Measurements from ENCODE around the gene PHPT1. TPM values are rescaled to one million over a fixed set of nuclear protein-coding genes. Genes with fewer than 3 reads are reported as not detected.

PHPT1 gene
- polyA plus RNA-seq, 3 donors from 2014 or later: 127 to 212 (median 166) TPM

DNA sequence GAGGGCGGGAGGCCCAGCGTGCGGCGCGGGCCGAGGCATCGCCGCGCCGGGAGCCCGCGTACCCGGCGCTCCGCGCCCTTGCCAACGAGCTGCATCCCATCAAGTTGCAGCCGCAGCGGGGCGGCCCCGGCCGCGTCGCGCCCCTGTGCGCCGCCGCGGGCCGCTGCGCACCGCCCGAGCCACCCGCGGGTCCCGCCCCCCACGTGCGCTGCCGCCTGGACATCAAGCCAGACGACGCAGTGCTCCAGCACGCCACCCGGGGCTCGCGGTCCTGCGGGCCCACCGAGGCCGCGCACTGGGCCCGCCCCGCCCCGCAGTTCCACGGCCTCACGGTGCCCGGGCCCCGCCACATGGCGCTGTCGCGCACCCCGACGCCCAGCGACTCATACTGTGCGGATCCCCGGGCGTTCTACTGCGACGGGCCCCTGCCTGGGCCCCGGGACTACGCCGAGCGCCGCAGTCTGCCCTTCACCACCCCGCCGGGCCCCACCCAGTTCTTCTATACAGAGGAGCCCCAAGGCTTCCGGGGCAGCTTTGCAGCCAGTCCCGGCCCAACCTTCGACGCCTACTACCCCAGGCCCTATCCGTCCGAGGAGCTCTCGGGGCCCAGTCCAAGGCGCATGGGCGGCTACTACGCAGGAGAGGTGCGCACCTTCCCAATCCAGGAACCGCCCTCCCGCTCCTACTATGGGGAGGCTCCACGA lies 4.3 kb upstream of the PHPT1 start:
- H3K27ac Mint-ChIP-seq: peak overlapping the region in 3 of 6 donors; percentile 39 to 65 (median 62)
- peaks cover 30 to 47% (median 39%) of the 10 kb centered on the region in 3 donors for H3K27me3 Mint-ChIP-seq (ENCODE audit: low read depth in 3 of 3)
- DNase-seq: no peak
- H3K4me1 Mint-ChIP-seq: peaks cover 11 to 24% of the 10 kb centered on the region in 2 donors
- peaks cover 0 to 3% (median 3%) of the 10 kb centered on the region in 3 donors for H3K36me3 Mint-ChIP-seq
- no peaks in the 10 kb centered on the region for H3K9me3 Mint-ChIP-seq
- peak overlapping the region in 4 of 5 donors; percentile 21 to 54 (median 52) for H3K4me3 Mint-ChIP-seq

DNA sequence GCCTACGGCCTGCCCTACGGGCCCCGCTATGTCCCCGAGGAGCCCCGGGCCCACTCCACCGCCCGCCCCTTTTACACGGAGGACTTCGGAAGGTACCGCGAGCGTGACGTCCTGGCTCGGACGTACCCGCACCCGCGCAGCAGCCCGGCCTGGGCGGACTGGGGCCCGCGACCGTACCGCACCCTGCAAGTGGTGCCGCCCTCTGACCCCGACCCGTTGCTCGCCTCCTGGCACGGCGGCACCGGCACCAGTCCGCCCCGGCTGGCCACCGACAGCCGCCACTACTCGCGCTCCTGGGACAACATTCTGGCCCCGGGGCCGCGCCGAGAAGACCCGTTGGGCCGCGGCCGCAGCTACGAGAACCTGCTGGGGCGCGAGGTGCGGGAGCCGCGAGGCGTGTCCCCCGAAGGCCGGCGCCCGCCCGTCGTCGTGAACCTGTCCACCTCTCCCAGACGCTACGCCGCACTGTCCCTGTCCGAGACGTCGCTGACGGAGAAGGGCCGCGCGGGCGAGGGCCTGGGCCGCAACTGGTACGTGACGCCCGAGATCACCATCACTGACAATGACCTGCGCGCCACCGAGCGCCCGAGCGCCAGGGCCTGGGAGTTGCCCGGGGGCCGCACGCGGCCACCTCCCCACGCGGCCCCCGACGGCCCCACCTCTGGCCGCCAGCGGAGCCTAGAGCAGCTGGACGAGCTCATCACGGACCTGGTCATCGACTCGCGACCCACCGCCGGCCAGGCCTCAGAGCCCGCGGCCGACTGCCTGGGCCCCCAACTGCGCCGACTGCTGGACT lies 3.5 kb upstream of the PHPT1 start:
- Mint-ChIP-seq H3K9me3 (no peaks in the 10 kb centered on the region), H3K4me1 (peaks cover 11 to 23% of the 10 kb centered on the region in 2 donors), H3K4me3 (peak overlapping the region in 4 of 5 donors; percentile 21 to 54 (median 52)), H3K27ac (peak overlapping the region in 3 of 6 donors; percentile 39 to 65 (median 62)), H3K36me3 (peaks cover 0 to 3% (median 0%) of the 10 kb centered on the region in 3 donors), H3K27me3 (ENCODE audit: low read depth in 3 of 3) (peaks cover 30 to 50% (median 39%) of the 10 kb centered on the region in 3 donors)
- DNase-seq: no peak

DNA sequence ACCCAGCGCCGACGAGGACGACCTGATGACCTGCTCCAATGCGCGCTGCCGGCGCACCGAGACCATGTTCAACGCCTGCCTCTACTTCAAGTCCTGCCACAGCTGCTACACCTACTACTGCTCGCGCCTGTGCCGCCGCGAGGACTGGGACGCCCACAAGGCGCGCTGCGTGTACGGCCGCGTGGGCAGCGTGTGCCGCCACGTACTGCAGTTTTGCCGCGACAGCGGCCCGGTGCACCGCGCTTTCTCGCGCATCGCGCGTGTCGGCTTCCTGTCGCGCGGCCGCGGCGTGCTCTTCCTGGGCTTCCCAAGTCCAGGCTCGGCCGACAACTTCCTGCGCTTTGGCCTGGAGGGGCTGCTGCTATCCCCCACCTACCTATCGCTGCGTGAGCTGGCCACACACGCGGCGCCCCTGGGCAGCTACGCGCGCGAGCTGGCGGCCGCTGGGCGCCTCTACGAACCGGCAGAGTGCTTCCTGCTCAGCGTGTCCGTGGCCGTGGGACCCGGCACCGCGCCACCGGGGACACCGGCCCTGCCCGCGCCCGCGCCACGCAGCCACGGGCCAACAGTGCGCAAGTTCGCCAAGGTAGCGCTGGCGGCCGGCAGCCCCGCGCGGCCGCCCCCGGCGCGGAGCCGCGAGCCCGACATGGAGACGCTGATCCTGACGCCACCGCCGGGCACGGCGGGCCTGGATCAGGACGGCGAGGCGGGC lies 2.7 kb upstream of the PHPT1 start:
- peaks cover 30 to 50% (median 39%) of the 10 kb centered on the region in 3 donors for H3K27me3 Mint-ChIP-seq (ENCODE audit: low read depth in 3 of 3)
- H3K36me3 Mint-ChIP-seq: peaks cover 0 to 3% (median 0%) of the 10 kb centered on the region in 3 donors
- H3K4me3 Mint-ChIP-seq: peak overlapping the region in 2 of 5 donors; percentile 21 to 55
- H3K27ac Mint-ChIP-seq: peak overlapping the region in 3 of 6 donors; percentile 71 to 87 (median 74)
- H3K4me1 Mint-ChIP-seq: peaks cover 11 to 23% of the 10 kb centered on the region in 2 donors
- no peak for DNase-seq
- H3K9me3 Mint-ChIP-seq: no peaks in the 10 kb centered on the region

DNA sequence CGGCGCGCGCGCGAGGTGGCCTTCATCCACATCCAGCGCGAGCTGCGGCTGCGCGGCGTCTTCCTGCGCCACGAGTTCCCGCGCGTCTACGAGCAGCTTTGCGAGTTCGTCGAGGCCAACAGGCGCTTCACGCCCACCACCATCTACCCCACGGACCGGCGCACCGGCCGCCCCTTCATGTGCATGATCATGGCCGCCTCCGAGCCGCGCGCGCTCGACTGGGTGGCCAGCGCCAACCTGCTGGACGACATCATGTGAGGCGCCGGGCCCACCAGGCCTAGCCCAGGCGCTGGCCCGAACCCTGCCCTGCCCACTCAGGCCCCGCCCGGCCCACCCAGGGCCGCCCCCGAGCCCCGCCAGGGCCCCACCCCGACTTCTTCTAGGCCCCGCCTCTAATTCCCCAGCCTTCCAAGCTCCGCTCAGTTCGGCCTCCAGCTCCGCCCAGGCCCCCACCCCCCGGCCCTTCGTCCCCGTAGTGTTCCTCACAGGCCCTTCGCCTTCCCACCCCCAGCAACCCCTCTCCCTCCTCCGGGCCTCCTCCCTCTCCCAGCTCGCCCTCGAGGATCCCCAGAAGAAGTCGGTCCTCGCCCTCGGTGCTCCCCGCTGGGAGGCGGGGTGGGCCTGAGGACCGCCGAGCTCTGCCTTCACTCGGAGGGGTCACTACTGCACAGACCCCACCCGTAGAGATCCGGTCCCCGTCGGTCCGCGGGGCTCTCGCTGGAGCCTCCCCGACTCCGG lies 2.0 kb upstream of the PHPT1 start:
- DNase-seq: no peak

DNA sequence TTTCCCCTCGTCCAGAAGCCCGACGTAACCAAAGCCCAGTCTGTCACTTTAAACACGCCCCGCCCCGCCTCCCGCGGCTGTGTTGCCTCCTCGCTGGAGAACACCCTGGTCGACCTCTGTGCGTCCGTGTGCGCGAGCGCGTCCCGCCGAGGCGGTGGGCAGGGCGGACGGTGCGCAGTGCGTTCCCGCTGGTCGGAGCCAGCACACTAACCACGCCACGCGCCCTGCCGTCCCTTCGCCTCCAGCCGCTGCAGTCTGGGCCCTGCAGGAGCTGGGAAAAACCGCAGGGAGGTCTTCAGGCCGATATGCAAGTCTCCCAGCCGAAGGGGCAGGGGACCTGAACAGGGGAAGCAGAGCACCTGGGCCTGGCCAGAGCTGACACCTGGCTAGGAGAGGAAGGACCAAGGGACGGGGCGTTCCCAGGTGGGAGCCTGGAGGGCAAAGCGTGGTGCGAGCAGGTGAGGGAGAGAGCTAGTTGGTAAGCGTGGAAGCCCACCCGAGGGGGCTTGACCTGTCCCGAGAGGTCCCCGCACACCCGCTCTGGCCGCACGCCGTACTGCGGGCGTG lies 1.3 kb upstream of the PHPT1 start:
- Mint-ChIP-seq H3K36me3 (peaks cover 0 to 3% (median 0%) of the 10 kb centered on the region in 3 donors), H3K9me3 (no peaks in the 10 kb centered on the region), H3K27ac (peak overlapping the region; percentile 77 to 95 (median 91)), H3K27me3 (ENCODE audit: low read depth in 3 of 3) (peaks cover 30 to 46% (median 35%) of the 10 kb centered on the region in 3 donors), H3K4me3 (peak overlapping the region; percentile 87 to 93 (median 91)), H3K4me1 (peaks cover 11 to 20% of the 10 kb centered on the region in 2 donors)
- peak; percentile 80 to 86 (median 80) for DNase-seq

More for the DNA sequence above, 2.0 kb upstream of the PHPT1 start:
- peak overlapping the region; percentile 77 to 95 (median 91) for H3K27ac Mint-ChIP-seq
- peaks cover 11 to 20% of the 10 kb centered on the region in 2 donors for H3K4me1 Mint-ChIP-seq
- H3K36me3 Mint-ChIP-seq: peaks cover 0 to 3% (median 0%) of the 10 kb centered on the region in 3 donors
- H3K27me3 Mint-ChIP-seq (ENCODE audit: low read depth in 3 of 3): peaks cover 30 to 49% (median 37%) of the 10 kb centered on the region in 3 donors
- H3K4me3 Mint-ChIP-seq: peak overlapping the region; percentile 87 to 93 (median 91)
- H3K9me3 Mint-ChIP-seq: no peaks in the 10 kb centered on the region

DNA sequence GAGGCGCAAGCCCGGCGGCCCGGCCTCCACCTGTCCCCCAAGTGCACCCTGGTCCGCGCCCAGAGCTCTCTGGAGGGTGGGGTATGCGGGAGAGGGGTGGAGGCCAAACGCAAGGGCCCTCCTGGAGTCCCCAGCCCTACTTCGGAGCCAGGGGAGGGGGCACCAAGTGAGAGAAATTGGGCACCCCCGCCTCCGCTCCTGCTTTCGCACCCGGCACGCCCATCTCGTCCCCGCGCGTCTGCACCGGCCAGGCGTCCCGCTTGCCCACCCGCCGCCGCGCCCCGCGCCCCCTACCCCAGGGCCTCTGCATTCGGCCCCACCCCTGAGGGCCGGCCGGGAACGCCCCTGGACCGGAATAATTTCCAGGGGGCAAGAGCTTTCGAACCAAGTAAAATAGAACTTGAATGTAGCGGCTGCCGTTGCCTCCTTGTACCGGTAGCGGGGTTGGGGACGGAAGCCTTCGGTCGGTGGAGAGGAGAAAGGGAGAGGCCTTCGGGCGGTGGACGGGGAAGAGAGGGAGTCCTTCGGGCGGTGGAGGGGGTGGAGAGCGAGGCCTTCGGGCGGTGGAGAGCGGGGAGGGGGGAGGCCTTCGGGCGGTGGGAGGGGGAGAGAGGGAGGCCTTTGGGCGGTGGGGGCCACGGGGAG lies 694 bp upstream of the PHPT1 start:
- H3K4me1 Mint-ChIP-seq: peaks cover 9 to 18% of the 10 kb centered on the region in 2 donors
- H3K4me3 Mint-ChIP-seq: peak overlapping the region; percentile 79 to 93 (median 87)
- peak overlapping the region in 4 of 6 donors; percentile 85 to 92 (median 88) for H3K27ac Mint-ChIP-seq
- no peaks in the 10 kb centered on the region for H3K9me3 Mint-ChIP-seq
- peaks cover 0 to 3% (median 0%) of the 10 kb centered on the region in 3 donors for H3K36me3 Mint-ChIP-seq
- peak in 2 of 3 donors; percentile 35 to 36 for DNase-seq
- H3K27me3 Mint-ChIP-seq (ENCODE audit: low read depth in 3 of 3): peaks cover 27 to 44% (median 35%) of the 10 kb centered on the region in 3 donors

DNA sequence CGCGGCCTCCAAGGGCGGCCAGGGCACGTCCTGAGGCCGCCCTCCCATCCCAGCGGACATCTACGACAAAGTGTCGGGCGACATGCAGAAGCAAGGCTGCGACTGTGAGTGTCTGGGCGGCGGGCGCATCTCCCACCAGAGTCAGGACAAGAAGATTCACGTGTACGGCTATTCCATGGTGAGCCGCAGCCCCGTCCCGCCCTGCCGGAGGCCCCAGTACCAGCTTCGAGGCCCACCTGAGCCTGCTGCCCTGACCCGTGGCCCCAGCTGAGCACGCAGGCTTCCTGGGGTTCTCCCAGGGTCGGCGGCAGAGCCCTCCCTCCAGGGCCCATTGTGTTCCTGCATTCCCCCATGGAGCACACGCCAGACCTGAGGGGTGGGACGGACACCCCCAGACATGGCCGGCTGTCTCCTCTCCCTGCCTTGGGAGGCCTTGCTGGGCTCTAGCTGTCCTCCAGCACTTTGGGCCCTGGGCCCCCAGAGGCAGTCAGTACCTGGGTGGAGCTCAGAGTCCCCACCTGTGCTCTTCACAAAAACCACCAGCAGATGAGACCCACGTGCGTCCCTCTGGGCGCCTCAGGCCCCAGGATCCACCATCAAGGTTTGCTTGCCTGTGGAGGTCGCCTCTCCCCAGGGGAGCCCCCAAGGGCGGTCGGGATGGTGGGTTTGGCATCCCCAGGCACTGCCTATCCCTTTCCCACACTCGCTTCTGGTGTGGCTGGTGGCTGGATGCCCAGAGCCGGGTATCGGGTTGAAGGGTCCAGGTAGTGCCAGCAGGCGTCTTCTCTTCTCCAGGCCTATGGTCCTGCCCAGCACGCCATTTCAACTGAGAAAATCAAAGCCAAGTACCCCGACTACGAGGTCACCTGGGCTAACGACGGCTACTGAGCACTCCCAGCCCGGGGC lies 1.0 kb downstream of the PHPT1 start:
- peaks cover 21 to 36% (median 28%) of the 10 kb centered on the region in 3 donors for H3K27me3 Mint-ChIP-seq (ENCODE audit: low read depth in 3 of 3)
- H3K4me3 Mint-ChIP-seq: peak overlapping the region; percentile 73 to 93 (median 87)
- H3K4me1 Mint-ChIP-seq: peaks cover 7 to 13% of the 10 kb centered on the region in 2 donors
- no peak for DNase-seq
- peaks cover 0 to 3% (median 0%) of the 10 kb centered on the region in 3 donors for H3K36me3 Mint-ChIP-seq
- H3K9me3 Mint-ChIP-seq: no peaks in the 10 kb centered on the region
- peak overlapping the region in 5 of 6 donors; percentile 40 to 92 (median 75) for H3K27ac Mint-ChIP-seq

DNA sequence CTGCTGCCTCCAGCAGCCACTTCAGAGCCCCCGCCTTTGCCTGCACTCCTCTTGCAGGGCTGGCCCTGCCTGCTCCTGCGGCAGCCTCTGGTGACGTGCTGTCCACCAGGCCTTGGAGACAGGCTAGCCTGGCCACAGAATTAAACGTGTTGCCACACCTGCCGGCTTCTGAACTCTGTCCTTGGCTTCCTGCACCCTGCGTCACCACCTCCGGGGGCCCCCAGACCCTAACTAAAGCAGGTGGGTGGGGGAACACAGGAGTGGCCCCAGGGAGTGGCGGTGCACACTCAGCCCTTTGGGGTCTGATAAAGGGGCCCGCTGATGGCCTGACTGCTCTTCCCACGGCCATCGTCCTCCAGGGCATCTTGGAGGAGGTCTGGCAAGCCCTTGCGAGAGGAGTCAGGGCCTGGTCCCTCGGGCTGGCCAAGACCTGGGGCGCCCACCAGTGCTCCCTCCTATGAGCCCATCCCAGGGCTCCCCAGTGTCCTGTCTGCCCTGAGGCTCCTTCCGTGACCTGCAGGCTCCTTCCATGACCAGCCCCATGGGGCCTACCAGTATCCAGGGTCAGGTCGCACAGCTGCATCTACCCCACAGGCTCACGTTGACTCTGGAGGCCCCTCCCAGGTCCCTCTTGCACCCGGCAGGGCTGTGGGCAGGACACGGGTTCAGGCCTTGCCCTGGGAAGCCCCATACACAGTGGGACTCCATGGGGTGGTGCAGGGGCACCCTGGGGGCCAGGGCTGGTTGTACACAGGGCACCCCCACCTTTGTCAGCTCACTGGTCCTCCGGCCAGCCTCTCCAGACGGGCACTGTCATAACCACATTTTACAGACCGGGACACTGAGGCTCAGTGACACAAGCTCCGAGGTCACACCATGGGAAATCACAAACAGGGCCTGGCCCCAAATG lies 1.9 kb downstream of the PHPT1 start:
- peaks cover 7 to 12% of the 10 kb centered on the region in 2 donors for H3K4me1 Mint-ChIP-seq
- H3K27me3 Mint-ChIP-seq (ENCODE audit: low read depth in 3 of 3): peaks cover 18 to 31% (median 23%) of the 10 kb centered on the region in 3 donors
- peaks cover 0 to 3% (median 0%) of the 10 kb centered on the region in 3 donors for H3K36me3 Mint-ChIP-seq
- no peak for DNase-seq
- H3K9me3 Mint-ChIP-seq: no peaks in the 10 kb centered on the region
- H3K27ac Mint-ChIP-seq: peak overlapping the region in 1 of 6 donors; percentile 60
- no peak overlapping the region for H3K4me3 Mint-ChIP-seq

DNA sequence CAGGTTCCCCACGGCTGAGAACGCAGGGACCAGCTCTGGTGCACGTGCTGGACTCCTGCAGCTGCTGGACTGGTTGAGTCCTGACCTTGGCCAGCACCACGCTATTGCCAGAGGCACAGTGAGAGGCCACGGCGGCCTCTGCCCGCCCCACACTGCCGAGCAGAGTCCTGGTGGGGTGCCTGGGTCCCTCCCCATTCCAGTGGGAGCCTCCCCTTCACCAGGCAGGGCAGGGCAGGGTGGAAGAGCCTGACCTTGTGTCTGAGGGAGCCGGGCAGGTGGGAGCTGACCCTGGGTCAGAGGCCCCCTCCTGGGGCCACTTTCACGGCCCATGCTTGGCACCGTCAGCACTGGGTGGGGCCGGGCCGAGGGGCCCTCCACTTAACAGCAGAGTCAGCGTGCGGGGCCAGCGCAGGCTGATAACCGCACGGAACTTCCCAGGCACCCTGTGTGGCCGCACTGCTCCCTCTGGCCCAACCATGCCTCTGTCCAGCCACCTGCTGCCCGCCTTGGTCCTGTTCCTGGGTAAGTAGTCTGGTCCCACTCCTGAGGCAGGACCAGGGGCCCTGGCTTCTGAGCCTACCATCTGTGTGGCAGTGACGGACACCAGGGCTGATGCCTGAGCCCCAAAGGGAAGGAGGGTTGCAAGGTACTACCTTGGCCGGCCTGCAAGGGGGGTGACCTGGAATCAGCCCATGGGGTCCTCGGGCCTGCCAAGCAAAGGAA lies 2.9 kb downstream of the PHPT1 start, which contains the start of gene MAMDC4:
Gene MAMDC4, plus strand, starts transcription at position 406 of the 723 bp plus-strand sequence. Its CDS starts 71 bp downstream, at position 477.
- Mint-ChIP-seq H3K4me3 (no peak within 1 kb of the TSS), H3K9me3 (no peaks in the 10 kb centered on the region), H3K4me1 (peaks cover 7 to 12% of the 10 kb centered on the region in 2 donors), H3K27ac (peak within 1 kb of the TSS in 1 of 6 donors; percentile 60), H3K36me3 (peaks cover 0 to 3% (median 0%) of the 10 kb centered on the region in 3 donors), H3K27me3 (ENCODE audit: low read depth in 3 of 3) (peaks cover 13 to 24% (median 21%) of the 10 kb centered on the region in 3 donors)
- no peak for DNase-seq

Measured in immature natural killer cell (primary cell).